Right lobe of liver (tissue), 6 donors: ENCODE data around the gene HSD3B1. TPM values are rescaled to one million over a fixed set of nuclear protein-coding genes. Genes with fewer than 3 reads are reported as not detected.
"Not testable (repeated sequence)": the region's sequence is repeated elsewhere in the genome, so short reads cannot be mapped to it uniquely, and the experiment has no call there.

Experiments used
- ATAC-seq, 4 donors: fragments of 200-7000 bp; cut with Tn5 transposase; one replicate each; pipeline ENCODE4 v1.9.1; 2020; ENCODE audit warnings: mild to moderate bottlenecking in 4 of 4, moderate library complexity in 4 of 4
- DNase-seq, 3 donors: peaks; one replicate each; pipeline ENCODE4 v3.0.0-alpha.2; 2020
- H3K27ac ChIP-seq, 3 donors: fragments of 200-600 bp; one replicate each; pipeline ENCODE4 v1.8.0; 2022
- H3K27me3 ChIP-seq, 2 donors: fragments of 200-600 bp; one replicate each; pipeline ENCODE4 v1.8.0; 2022
- H3K36me3 ChIP-seq, 4 donors: fragments of 200-600 bp; sonication (generic) in 1 of 4; one replicate each; pipeline versions ENCODE4 v1.5.1 to v1.8.0; 2017 to 2022; ENCODE audit warnings: control low read depth in 1 of 4
- H3K4me1 ChIP-seq, 4 donors: fragments of 200-600 bp; sonication (generic) in 1 of 4; one replicate each; pipeline versions ENCODE4 v1.5.1 to v1.8.0; 2017 to 2022; ENCODE audit warnings: control low read depth in 1 of 4
- H3K4me3 ChIP-seq, 3 donors: fragments of 200-600 bp; one replicate each; pipeline ENCODE4 v1.8.0; 2022
- H3K9me3 ChIP-seq, 4 donors: fragments of 200-600 bp; sonication (generic) in 1 of 4; one replicate each; pipeline versions ENCODE4 v1.5.1 to v1.8.0; 2017 to 2022; ENCODE audit warnings: control low read depth in 1 of 4
- POLR2A ChIP-seq: fragments of 450-650 bp; IDR thresholded peaks from one replicate; pipeline ENCODE4 v1.6.1; 2017; ENCODE audit warnings: antibody characterized with exemption, mild to moderate bottlenecking
- WGBS: methylation state at CpG from one replicate; pipeline ENCODE4 v1.1.6; 2018; ENCODE audit warnings: low coverage, low lambda C conversion rate; ENCODE audit not compliant: insufficient coverage; ENCODE audit errors: missing lambda C conversion rate; 5-methylcytosine and 5-hydroxymethylcytosine counted together
- intact Hi-C, 2 donors: fragments of 100-400 bp; cut with DNase I; formaldehyde crosslinking; loops; one replicate each; pipeline versions ENCODE4 v1.11.2 to v1.14.1; 2022
- total RNA-seq, 6 experiments: library from RNA; depleted of rRNA in 2 of 6; stranded (reverse); fragments of >200 nt in 2 of 6; fragmentation: NEBNext Ultra II Directional in 3 of 6; extraction: Animal tissue kit (Norgen Biotek cat#: 25700) in 3 of 6; gene quantifications; one replicate each; pipeline versions ENCODE4 v1.1.0 to v1.2.4, GENCODE V29; 2016 to 2023
- TF ChIP-seq, protein P1 (sequence below), 4 donors: fragments of 200-600 bp in 3 of 4; fragments of 450-650 bp in 1 of 4; IDR thresholded peaks; one replicate each; pipeline versions ENCODE4 v1.5.1 to v1.8.0; 2016 to 2022; ENCODE audit warnings: antibody characterized with exemption in 4 of 4, mild to moderate bottlenecking in 2 of 4
- donor health status: DM: no; HTN: yes; CAD: no.
- donor health status: DM: no; HTN: no; CAD: no.
- donor health status: DM: no; HTN: no; CAD: no.
- donor health status: DM: no; HTN: yes; CAD: no.
- donor health status: DM: no; HTN: yes; CAD: no.

HSD3B1 gene
- total RNA-seq, 6 experiments from 2014 or later = 0.39 to 1.3 (median 0.74) TPM; not detected in 3

DNA sequence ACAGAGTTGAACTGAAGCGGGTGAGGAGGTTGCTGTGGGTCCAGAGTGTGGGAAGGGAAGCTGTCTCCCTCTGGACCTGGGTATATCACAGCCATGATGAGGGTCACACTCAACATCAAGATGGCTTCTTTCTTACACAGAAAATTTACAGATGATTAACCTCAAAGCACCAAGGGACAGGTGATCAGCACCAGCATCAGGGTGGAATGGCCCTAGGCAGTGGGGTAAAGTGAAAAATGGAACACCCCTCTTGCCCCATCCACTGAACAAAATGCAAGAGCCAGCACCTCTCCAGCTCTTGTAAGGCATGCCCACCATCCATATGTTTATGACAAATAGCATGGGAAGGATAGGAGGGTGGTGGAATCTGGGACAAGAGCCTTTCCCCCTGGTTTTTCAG is 40.3 kb downstream of the HSD3B1 start:
- no peak for TF ChIP-seq POLR2A
- TF ChIP-seq, protein P1, sequence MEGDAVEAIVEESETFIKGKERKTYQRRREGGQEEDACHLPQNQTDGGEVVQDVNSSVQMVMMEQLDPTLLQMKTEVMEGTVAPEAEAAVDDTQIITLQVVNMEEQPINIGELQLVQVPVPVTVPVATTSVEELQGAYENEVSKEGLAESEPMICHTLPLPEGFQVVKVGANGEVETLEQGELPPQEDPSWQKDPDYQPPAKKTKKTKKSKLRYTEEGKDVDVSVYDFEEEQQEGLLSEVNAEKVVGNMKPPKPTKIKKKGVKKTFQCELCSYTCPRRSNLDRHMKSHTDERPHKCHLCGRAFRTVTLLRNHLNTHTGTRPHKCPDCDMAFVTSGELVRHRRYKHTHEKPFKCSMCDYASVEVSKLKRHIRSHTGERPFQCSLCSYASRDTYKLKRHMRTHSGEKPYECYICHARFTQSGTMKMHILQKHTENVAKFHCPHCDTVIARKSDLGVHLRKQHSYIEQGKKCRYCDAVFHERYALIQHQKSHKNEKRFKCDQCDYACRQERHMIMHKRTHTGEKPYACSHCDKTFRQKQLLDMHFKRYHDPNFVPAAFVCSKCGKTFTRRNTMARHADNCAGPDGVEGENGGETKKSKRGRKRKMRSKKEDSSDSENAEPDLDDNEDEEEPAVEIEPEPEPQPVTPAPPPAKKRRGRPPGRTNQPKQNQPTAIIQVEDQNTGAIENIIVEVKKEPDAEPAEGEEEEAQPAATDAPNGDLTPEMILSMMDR (IDR thresholded peaks at IDR 0.05) = no peak
- peaks cover 0 to 12% (median 0%) of the 10 kb centered on the region in 4 donors for H3K4me1 ChIP-seq
- H3K36me3 ChIP-seq = no peaks in the 10 kb centered on the region
- H3K4me3 ChIP-seq = no peak overlapping the region
- no peaks in the 10 kb centered on the region for H3K9me3 ChIP-seq
- DNase-seq (no peak), ATAC-seq (no peak)
- intact Hi-C loops = no loop called here
- 88% methylated on average over 1 of the region's 1 CpG for WGBS
- no peaks in the 10 kb centered on the region for H3K27me3 ChIP-seq
- H3K27ac ChIP-seq = no peak overlapping the region

DNA sequence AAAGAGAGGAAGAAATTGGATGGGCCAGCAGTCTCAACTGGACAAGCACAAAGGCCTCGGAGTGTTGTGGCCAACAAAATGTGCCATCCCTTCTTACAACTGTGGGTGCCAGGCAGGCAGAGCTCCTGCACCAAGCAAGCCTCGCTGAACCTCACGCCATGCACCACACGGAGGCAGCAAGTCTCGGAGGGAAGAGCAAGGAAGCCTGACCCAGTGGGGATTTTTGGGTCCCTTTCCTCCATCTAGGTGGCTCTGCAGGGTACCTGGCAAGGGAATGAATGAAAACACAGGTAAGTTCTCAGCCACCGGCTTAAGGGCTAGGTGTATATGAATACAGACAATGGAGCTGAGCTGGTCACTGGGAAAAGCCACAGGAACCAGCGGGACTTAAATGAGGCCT is 40.8 kb downstream of the HSD3B1 start:
- ATAC-seq (no peak), DNase-seq (no peak)
- Histone ChIP-seq H3K4me1 (peaks cover 0 to 10% (median 0%) of the 10 kb centered on the region in 4 donors), H3K27me3 (no peaks in the 10 kb centered on the region), H3K27ac (no peak overlapping the region), H3K4me3 (no peak overlapping the region), H3K9me3 (no peaks in the 10 kb centered on the region), H3K36me3 (no peaks in the 10 kb centered on the region)
- intact Hi-C loops = no loop called here
- 90% methylated on average over 4 of the region's 7 CpGs for WGBS
- TF ChIP-seq, protein P1 (IDR thresholded peaks at IDR 0.05) = no peak
- TF ChIP-seq POLR2A = no peak

DNA sequence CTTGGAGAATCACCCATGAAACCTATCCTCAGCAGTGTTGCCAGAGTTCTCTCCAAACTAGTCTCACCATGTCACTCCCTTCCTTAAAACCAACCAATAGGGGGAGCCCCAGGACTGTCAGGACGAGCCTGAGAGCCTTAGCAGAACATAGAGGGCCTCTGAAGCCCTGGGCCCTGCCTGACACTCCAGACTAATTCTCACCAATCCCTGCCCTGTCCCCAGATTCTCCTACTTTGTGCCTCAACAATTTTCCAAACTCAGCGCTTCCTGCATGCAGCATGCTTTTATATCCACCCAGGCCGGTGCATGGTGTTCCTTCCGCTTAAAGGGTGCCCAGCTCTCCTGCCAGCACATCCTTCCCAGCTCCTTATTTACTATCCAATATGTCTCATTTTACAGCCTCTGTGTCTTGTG is 42.7 kb downstream of the HSD3B1 start:
- 0% methylated on average over 2 of the region's 4 CpGs for WGBS
- intact Hi-C loops = no loop called here
- Histone ChIP-seq H3K4me1 (peaks cover 0 to 16% (median 6%) of the 10 kb centered on the region in 4 donors), H3K36me3 (no peaks in the 10 kb centered on the region), H3K27me3 (no peaks in the 10 kb centered on the region), H3K4me3 (no peak overlapping the region), H3K9me3 (no peaks in the 10 kb centered on the region), H3K27ac (no peak overlapping the region)
- no peak for TF ChIP-seq POLR2A
- TF ChIP-seq, protein P1 (IDR thresholded peaks at IDR 0.05) = peak; percentile 49 to 72 (median 64)
- ATAC-seq = peak; percentile 91 to 93 (median 91)
- peak in 2 of 3 donors; percentile 37 to 75 for DNase-seq

DNA sequence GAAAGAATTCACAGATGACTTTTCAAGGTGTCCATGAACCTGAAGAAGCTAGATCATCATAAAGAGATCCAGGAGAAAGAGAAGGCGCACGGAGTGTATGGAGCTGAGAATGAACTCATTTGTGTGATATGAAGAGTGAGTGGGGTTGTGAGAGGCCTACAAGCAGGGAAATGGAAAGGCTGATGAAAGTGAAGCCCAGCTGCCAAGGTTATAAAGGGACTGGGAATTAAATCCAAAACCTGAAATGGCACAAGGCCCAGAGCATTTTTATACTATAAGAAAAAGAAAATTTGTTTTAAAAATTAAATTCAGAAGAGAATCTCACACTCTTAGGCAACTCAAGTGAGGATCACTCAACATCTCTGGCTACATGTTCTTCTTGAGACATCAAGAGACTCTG is 43.4 kb downstream of the HSD3B1 start:
- ATAC-seq = no peak
- no peaks in the 10 kb centered on the region for H3K27me3 ChIP-seq
- peaks cover 0 to 16% (median 6%) of the 10 kb centered on the region in 4 donors for H3K4me1 ChIP-seq
- no peak for DNase-seq
- H3K4me3 ChIP-seq = no peak overlapping the region
- H3K9me3 ChIP-seq = no peaks in the 10 kb centered on the region
- TF ChIP-seq, protein P1 (IDR thresholded peaks at IDR 0.05) = no peak
- TF ChIP-seq POLR2A = no peak
- intact Hi-C loops = no loop called here
- 93% methylated on average over 2 of the region's 2 CpGs for WGBS
- no peak overlapping the region for H3K27ac ChIP-seq
- H3K36me3 ChIP-seq = no peaks in the 10 kb centered on the region

DNA sequence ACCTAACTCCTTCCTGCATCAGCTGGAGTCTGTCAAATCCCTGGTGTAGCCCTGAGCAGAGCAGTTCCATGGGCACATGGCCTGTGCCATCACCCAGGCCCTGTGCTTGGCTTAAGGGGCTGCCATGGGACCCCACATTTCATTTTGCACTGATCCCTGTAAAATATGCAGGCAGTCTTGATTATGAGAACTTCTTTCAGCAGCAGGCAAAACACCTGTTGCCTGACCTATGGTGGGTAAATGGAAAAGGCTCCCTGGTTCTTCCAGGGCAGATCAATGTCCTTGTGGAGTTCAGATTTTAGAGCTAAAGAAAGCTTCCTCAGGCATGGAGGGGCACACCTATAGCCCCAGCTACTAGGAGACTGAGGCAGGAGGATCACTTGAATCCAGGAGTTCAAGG is 44.2 kb downstream of the HSD3B1 start:
- H3K4me3 ChIP-seq = no peak overlapping the region
- intact Hi-C loops = no loop called here
- H3K9me3 ChIP-seq = no peaks in the 10 kb centered on the region
- DNase-seq (no peak), ATAC-seq (no peak)
- H3K27ac ChIP-seq = no peak overlapping the region
- H3K36me3 ChIP-seq = no peaks in the 10 kb centered on the region
- H3K4me1 ChIP-seq = peaks cover 0 to 16% (median 6%) of the 10 kb centered on the region in 4 donors
- H3K27me3 ChIP-seq = no peaks in the 10 kb centered on the region
- TF ChIP-seq POLR2A = no peak
- TF ChIP-seq, protein P1 (IDR thresholded peaks at IDR 0.05) = no peak

DNA sequence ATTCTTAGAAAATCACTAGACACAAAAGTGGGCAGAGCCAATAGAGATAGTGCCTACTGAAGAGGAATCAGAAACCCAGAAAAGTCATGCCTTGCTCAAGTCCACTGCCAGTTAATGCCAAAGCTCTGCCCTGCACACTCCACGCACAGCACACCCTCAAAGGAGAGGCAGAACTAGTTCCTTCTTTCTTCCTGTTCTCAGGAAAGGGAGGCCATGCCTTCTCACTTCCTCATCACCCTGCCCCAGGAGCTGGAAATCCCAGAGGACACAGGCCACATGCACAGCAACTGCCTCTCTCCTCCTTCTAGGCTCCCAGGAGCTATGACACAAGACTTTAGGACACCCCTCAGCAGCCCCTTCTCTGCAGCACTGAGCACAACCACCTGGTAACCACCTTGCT is 45.6 kb downstream of the HSD3B1 start:
- ATAC-seq, H3K36me3 ChIP-seq, H3K4me3 ChIP-seq, H3K27ac ChIP-seq, H3K9me3 ChIP-seq, intact Hi-C loops, DNase-seq, H3K27me3 ChIP-seq: not testable (repeated sequence)
- H3K4me1 ChIP-seq = peaks cover 0 to 22% (median 6%) of the 10 kb centered on the region in 4 donors
- no CpG with 5 or more reads among the region's 1 CpG for WGBS

DNA sequence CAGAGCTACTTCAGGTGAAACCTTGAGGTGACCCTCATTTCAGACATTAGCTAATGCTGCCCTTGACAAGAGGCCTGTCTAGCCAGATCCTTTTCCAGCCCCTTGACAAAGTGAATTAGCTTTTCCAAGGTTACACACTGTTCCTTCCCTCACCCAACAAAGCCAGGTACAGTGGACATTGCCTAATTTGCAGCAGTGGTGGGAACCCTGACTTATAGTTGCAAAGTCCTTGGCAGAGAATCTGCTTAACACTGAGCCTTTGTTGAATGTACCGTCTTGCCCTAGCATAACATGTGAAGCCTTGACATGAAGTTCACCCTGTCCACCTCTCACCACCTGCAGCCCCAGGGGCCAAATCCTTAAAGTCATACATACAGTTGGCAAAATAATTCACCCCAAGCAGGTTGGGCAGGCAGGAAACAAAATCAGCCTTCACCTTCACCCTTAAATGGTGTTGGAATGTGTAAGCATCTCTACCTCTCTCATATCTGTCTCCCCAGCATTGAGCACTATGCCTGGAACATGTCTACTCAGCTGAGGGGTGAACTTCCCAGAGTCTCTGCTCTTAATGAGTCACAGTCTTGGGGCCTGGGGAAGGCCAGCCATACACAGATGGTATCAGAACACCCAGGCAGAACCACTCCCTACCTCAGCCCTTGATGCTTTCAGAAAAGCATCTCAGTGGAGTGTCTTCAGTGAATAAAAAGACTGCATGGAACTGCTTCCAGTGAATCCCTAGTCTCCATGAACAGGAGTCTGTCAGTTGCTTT is 46.5 kb downstream of the HSD3B1 start:
- 17% methylated on average over 1 of the region's 1 CpG for WGBS
- H3K36me3 ChIP-seq, intact Hi-C loops, H3K27ac ChIP-seq, DNase-seq, H3K4me3 ChIP-seq, H3K27me3 ChIP-seq, H3K9me3 ChIP-seq: not testable (repeated sequence)
- ATAC-seq = peak; percentile 14 to 19 (median 16)
- H3K4me1 ChIP-seq = peaks cover 0 to 24% (median 6%) of the 10 kb centered on the region in 4 donors
